Measurements from ENCODE around the gene OR10H3. TPM values are rescaled to one million over a fixed set of nuclear protein-coding genes. Genes with fewer than 3 reads are reported as not detected.
"Not testable (repeated sequence)": the region's sequence is repeated elsewhere in the genome, so short reads cannot be mapped to it uniquely, and the experiment has no call there.

OR10H3 gene
- total RNA-seq, 1 donor from 2014 or later: not detected

DNA sequence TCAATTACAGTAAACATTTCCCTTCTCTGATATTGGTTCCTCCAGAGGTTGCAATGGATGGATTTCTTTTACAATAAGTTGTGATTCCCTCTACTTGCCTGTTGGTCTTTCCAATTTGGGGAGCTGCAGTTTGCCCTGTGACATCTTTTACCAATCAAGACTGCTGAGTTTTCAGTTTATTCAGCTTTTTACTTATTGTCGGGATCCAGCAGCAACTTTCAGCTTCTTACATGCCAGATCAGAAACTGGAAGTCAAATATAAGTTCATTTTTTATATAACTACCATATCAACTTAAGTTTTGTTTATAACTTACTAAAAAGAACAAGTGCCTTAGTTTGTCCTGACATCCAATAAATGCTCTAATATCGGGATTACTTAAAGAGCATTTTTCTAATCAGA lies 10.5 kb downstream of the OR10H3 start:
- no peak for DNase-seq
- H3K4me1 Mint-ChIP-seq: no peaks in the 10 kb centered on the region
- H3K9me3 Mint-ChIP-seq: no peaks in the 10 kb centered on the region
- no peaks in the 10 kb centered on the region for H3K36me3 Mint-ChIP-seq (ENCODE audit: low read depth)
- H3K27ac Mint-ChIP-seq: no peak overlapping the region
- peaks cover 46% of the 10 kb centered on the region for H3K27me3 Mint-ChIP-seq
- intact Hi-C loops (cut with micrococcal nuclease): no loop called here
- no peak overlapping the region for H3K4me3 Mint-ChIP-seq

DNA sequence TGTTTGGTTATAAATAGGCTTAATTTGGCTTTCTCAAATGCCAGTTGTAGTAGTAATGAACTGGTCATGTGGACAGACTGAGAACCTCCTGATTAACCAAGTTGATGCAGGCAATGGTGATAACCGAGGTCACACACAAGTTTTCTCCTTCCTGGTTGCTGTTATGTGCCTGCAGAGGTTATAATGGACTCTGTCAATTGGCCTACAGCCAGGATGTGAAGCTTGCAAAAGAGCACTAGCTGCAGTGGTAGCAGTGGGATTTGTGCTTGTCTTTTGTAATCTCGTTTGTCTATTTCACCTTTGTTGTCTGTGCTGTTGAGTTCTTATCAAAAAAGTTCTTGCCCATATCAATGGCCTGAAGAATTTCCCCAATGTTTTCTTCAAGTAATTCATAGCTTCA lies 20.6 kb downstream of the OR10H3 start:
- Mint-ChIP-seq H3K4me3 (no peak overlapping the region), H3K9me3 (no peaks in the 10 kb centered on the region), H3K4me1 (peaks cover 5% of the 10 kb centered on the region), H3K27me3 (peaks cover 45% of the 10 kb centered on the region), H3K27ac (no peak overlapping the region), H3K36me3 (ENCODE audit: low read depth) (no peaks in the 10 kb centered on the region)
- intact Hi-C loops (cut with micrococcal nuclease): no loop called here
- no peak for DNase-seq

DNA sequence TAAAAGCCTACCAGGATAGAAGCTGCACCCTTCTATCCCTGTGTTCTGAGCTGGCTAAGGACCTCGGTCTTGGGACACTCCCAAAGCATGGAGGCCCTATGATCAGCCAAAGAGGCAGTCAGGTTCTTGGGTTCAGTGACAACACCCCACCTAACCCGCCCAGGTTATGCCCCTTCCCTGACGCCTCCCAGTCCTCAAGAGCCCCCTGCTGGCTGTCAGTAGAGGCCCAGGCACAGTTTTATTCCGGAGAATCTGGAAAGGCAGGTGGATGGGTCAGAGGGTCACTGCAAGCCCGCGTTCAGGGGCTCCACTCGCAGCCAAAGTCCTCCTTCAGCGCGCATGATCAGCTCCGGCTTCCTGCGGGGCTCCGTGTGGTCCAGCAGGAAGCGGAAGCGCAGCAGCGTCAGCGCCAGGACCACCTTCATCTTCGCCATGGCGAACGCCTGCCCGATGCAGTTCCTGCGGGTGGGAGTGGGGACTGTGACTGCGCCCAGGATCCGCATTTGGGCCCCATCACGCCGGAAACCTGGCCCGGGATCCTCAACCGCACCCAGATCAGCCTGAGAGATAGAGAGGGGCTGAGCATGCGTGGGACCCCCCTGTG lies 22.3 kb downstream of the OR10H3 start:
- intact Hi-C loops (cut with micrococcal nuclease): no loop called here
- Mint-ChIP-seq H3K27me3 (peaks cover 40% of the 10 kb centered on the region), H3K36me3 (ENCODE audit: low read depth) (no peaks in the 10 kb centered on the region), H3K4me3 (no peak overlapping the region), H3K4me1 (peaks cover 5% of the 10 kb centered on the region), H3K9me3 (no peaks in the 10 kb centered on the region), H3K27ac (no peak overlapping the region)
- DNase-seq: no peak

DNA sequence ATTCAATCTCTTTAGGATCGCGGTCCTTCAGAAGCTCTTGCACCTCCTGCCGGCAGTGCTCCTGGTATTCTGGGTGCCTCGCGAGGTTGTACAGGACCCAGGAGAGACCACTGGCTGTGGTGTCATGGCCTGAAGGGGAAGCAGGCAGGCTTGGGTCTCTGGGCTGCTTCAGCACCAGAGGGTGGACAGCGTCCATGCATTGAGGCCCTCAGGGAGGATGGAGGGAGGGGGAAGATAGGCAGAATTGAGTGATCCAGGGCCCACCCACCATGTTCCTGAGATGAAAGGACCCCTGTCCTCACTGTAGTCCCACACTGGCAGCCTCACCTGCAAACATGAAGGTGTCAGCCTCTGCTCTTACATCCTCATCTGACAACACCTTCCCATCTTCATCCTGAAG lies 31.8 kb downstream of the OR10H3 start:
- Mint-ChIP-seq H3K36me3 (ENCODE audit: low read depth) (no peaks in the 10 kb centered on the region), H3K4me1 (no peaks in the 10 kb centered on the region), H3K4me3 (no peak overlapping the region), H3K27ac (no peak overlapping the region), H3K9me3 (no peaks in the 10 kb centered on the region), H3K27me3 (peaks cover 12% of the 10 kb centered on the region)
- DNase-seq: no peak
- intact Hi-C loops (cut with micrococcal nuclease): no loop called here

DNA sequence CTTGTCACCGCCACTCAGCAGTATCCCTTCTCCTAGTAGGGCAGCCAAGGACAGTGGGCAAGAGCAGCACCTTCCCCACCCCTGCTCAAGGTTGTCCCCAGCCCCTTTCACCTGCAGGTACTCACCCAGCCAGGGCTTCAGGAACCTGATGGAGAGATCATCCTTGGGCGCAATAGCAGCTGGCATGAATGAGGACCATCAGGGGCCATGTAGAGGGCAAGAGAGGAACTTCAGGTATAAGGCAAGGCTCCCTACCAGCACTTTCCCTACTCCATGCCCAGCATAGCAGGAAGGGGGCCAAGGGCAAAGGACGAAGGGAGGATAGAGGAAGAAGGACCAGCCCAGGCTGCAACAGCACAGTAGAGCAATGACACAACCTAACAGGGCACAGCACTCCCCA lies 36.4 kb downstream of the OR10H3 start:
- H3K27ac Mint-ChIP-seq; H3K4me1 Mint-ChIP-seq; H3K36me3 Mint-ChIP-seq (ENCODE audit: low read depth); H3K4me3 Mint-ChIP-seq; H3K27me3 Mint-ChIP-seq; DNase-seq; H3K9me3 Mint-ChIP-seq; intact Hi-C loops (cut with micrococcal nuclease): not testable (repeated sequence)

DNA sequence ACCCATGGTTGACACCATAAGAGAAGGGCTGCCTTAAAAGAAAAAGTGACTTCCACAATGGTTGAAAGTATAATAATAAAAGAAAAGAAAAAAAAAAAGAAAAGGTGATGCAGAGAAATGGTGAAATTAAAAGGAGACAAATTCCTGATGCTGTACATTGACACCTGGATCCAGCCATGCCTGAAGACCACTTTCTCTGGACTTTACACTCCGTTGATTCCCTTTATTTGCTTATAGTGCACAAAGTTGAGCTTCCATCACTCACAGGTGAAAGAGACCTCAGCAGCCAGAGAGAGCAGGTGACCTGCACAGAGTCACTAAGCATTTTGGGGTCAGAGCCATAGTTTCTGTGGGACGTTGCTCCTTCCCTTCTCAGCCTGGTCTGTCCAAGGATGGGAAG lies 37.5 kb downstream of the OR10H3 start:
- Mint-ChIP-seq H3K36me3 (ENCODE audit: low read depth) (no peaks in the 10 kb centered on the region), H3K27ac (no peak overlapping the region), H3K4me1 (no peaks in the 10 kb centered on the region), H3K4me3 (no peak overlapping the region), H3K9me3 (no peaks in the 10 kb centered on the region), H3K27me3 (no peaks in the 10 kb centered on the region)
- DNase-seq: no peak
- intact Hi-C loops (cut with micrococcal nuclease): no loop called here

DNA sequence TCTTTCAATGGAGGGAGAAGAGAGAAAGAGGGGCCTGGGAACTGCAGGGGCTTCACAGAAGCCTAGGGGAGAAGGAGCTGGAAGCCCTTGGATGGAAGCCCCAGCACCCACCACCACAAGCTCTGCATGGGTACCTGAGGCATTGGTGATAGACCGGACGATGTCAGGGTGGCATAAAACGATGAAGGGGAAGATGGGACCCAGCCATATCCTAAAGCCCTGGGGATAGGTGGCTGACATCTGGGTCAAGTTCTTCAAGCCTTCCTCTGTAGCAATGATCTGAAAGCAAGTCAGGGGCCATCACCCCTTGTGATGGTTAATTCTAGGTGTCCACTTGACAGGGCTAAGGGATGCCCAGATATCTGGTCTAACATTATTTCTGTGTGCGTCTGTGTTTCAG lies 38.5 kb downstream of the OR10H3 start:
- H3K27me3 Mint-ChIP-seq: no peaks in the 10 kb centered on the region
- no peak overlapping the region for H3K27ac Mint-ChIP-seq
- no peaks in the 10 kb centered on the region for H3K4me1 Mint-ChIP-seq
- H3K9me3 Mint-ChIP-seq: no peaks in the 10 kb centered on the region
- no peak overlapping the region for H3K4me3 Mint-ChIP-seq
- no peaks in the 10 kb centered on the region for H3K36me3 Mint-ChIP-seq (ENCODE audit: low read depth)
- DNase-seq: no peak
- intact Hi-C loops (cut with micrococcal nuclease): no loop called here

DNA sequence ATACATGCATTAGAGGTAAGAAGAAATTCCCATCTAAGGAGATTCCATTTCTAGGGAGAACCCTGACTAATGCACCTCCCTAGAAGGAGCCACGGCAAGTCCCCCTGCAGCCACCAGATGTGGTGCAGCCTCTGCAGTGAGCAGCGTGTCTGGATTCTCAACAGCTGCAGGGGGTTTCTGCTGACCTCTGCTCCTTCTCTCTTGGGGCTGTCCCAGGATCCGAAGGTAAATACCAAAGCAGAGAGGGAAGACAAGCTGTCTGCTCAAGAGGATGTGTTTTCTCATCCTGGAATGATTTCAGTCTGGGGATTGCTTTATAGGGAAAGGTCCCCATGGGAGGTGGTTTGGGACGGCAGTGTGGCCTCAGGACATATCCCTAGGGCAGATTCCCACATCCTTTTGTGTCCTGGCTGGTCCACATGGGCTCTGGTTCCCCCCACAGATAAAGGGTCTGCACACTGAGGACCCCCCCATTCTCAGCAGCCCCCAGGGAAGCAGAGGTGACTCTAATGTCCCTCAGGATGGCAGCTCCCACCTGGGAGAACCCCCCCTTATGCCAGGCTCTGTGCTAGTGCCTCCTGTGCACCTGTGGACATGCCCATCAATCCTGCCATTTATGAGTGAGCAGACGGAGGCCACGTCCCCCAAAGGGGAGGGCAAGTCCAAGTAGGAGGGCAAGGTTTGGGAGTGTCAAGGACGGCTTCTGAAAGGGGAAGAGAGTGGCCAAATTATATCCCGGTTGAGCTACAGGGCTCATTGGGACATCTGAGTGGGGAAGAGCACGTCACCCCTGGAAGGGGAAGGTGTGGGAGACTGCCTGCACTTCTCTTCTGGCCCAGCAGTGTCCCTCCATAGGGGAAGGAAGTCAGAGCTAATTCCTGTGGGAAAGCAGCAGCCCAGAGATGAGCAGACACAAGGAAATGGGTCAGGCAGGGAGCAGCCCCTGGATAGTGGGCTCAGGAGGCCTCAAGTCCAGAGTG lies 39.5 kb downstream of the OR10H3 start:
- H3K9me3 Mint-ChIP-seq: no peaks in the 10 kb centered on the region
- intact Hi-C loops (cut with micrococcal nuclease): no loop called here

DNA sequence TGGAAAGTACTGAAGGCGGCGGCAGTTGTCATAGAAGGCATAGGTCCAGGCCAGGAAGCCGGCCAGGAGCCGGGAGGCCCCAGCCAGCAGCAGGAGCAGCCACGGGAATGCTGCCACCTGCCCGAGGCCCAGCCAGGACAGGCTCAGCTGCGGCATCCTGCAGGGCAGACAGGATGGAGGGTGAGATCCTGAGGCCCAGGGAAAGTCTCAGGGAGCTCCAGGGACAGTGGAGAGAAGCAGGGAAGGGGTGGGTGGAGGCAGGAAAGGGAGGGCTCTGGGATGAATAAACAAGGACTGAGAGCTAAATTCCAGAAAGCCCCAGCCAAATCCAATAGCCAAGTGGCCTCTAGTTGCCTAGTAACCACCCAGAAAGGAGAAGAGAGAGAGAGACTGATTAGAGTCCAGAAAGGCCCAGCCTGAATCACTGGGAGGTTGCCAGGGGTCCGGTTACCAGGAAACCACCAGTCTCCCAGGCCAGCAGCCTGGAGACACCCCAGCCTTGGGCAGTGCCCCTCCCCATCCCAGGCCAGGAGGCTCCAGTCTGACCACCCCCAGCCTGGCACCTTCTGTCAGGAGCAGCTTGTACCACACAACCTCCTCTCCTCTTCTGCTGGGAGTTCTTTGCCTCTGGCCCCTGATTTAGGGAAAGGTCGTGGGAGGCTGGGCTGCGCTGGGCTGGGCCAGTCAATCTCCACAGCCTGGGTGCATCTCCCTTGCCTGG lies 42.1 kb downstream of the OR10H3 start:
- H3K4me3 Mint-ChIP-seq: no peak overlapping the region
- DNase-seq: no peak
- intact Hi-C loops (cut with micrococcal nuclease): no loop called here
- no peaks in the 10 kb centered on the region for H3K4me1 Mint-ChIP-seq
- H3K9me3 Mint-ChIP-seq: no peaks in the 10 kb centered on the region
- H3K27ac Mint-ChIP-seq: no peak overlapping the region
- peaks cover 2% of the 10 kb centered on the region for H3K27me3 Mint-ChIP-seq
- no peaks in the 10 kb centered on the region for H3K36me3 Mint-ChIP-seq (ENCODE audit: low read depth)

More for the DNA sequence above, 39.5 kb downstream of the OR10H3 start:
- no peaks in the 10 kb centered on the region for H3K36me3 Mint-ChIP-seq (ENCODE audit: low read depth)
- no peak overlapping the region for H3K4me3 Mint-ChIP-seq
- H3K4me1 Mint-ChIP-seq: no peaks in the 10 kb centered on the region
- H3K27ac Mint-ChIP-seq: no peak overlapping the region
- no peaks in the 10 kb centered on the region for H3K27me3 Mint-ChIP-seq
- DNase-seq: no peak

DNA sequence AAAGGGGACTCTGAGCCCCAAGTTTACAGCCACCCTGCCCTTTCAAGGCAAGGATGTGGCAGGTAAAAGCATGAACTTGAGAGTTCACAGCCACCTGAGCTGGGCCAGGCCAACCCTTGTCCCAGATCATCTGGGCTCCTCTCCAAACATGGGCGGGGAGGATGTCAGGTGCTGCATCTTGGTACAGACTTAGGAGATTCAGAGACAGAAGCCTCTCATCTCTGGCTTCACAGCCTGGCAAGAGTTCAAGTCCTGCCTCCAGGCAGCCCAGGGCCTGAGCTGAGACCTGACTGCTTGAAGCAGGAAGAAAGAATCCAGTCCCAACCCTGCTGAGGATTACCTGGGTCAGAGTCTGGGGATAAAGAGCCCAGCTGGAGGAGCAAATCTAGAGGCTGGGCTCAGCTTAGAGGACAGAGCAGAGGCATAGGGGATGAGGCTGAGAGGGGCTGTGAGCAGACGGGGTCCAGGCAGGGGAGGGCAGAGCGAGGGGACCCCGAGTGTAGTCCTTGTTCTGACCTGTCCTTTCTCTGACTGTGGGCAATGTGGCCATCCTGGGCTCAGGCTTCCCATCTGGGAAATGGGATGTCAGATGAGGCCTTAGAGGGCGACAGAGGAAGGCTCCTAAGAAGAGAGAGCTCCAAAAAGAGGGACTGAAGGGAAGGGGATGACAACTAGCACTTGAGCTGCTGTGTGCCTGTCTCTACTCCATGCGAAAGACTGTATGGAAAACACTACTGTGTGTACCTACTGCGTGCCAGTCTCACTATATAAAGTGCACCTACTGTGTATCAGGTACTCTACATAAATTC lies 43.0 kb downstream of the OR10H3 start:
- DNase-seq: no peak
- no peaks in the 10 kb centered on the region for H3K36me3 Mint-ChIP-seq (ENCODE audit: low read depth)
- intact Hi-C loops (cut with micrococcal nuclease): no loop called here
- H3K27me3 Mint-ChIP-seq: peaks cover 2% of the 10 kb centered on the region
- no peak overlapping the region for H3K4me3 Mint-ChIP-seq
- no peak overlapping the region for H3K27ac Mint-ChIP-seq
- no peaks in the 10 kb centered on the region for H3K9me3 Mint-ChIP-seq
- no peaks in the 10 kb centered on the region for H3K4me1 Mint-ChIP-seq

DNA sequence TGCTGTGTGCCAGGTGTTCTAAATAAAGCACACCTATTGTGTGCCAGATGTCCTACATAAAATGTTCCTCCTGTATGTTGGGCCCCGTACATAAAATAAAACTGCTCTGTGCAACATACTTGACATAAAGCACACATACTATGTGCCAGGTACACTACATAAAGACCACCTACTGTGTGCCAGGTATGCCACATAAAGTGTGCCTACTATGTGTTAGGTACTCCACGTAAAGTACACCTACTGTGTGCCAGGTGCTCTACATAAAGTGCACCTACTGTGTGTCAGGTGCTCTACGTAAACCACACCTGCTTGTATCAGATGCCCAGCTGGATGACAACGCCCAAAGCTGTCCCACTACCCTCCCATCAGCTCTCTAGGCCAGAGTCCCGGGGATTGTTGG lies 43.9 kb downstream of the OR10H3 start:
- H3K4me3 Mint-ChIP-seq: no peak overlapping the region
- H3K4me1 Mint-ChIP-seq: no peaks in the 10 kb centered on the region
- H3K9me3 Mint-ChIP-seq: no peaks in the 10 kb centered on the region
- peaks cover 2% of the 10 kb centered on the region for H3K27me3 Mint-ChIP-seq
- no peak overlapping the region for H3K27ac Mint-ChIP-seq
- DNase-seq: no peak
- no peaks in the 10 kb centered on the region for H3K36me3 Mint-ChIP-seq (ENCODE audit: low read depth)
- intact Hi-C loops (cut with micrococcal nuclease): no loop called here

DNA sequence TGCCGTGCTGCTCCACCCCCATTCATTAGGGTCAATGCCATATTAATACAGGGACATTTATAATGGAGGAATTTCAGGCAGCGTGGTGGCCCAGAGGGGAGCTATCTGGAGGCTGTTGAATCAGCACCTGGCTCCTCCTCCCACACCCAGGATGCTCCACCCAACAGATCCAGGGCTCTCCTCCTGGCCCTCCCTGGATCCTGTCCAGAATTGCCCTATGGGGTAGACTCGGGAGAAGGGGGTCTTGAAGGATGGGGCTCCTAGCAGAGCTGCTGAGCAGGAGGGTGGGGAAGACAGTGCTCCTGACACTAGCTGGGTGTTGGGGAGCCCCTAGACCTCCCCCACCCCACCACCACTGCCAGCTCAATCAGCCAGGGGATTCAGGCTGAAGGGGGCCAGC lies 44.4 kb downstream of the OR10H3 start:
- H3K27ac Mint-ChIP-seq: no peak overlapping the region
- intact Hi-C loops (cut with micrococcal nuclease): no loop called here

DNA sequence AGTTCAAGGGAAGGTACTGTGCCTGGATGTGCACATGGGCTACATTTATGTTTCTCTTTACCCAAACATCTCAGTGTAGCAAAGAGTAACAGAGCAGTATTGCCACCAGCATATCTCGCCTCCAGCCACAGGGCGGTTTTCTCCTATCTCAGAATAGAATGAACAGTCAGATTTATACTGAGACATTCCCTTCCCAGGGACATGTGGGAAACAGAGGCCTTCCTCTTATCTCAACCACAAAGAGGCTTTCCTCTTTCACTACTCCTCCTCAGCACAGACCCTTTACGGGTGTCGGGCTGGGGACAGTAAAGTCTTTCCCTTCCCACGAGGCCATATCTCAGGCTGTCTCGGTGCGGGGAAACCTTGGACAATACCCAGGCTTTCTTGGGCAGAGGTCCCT lies 45.1 kb downstream of the OR10H3 start:
- H3K9me3 Mint-ChIP-seq; H3K4me1 Mint-ChIP-seq; DNase-seq; H3K27ac Mint-ChIP-seq; H3K4me3 Mint-ChIP-seq; intact Hi-C loops (cut with micrococcal nuclease); H3K27me3 Mint-ChIP-seq; H3K36me3 Mint-ChIP-seq (ENCODE audit: low read depth): not testable (repeated sequence)

More for the DNA sequence above, 44.4 kb downstream of the OR10H3 start:
- Mint-ChIP-seq H3K4me3 (no peak overlapping the region), H3K4me1 (no peaks in the 10 kb centered on the region), H3K9me3 (no peaks in the 10 kb centered on the region), H3K36me3 (ENCODE audit: low read depth) (no peaks in the 10 kb centered on the region), H3K27me3 (peaks cover 2% of the 10 kb centered on the region)
- no peak for DNase-seq

Measured in activated CD4-positive, alpha-beta T cell treated with anti-CD3 and anti-CD28 coated beads, Interleukin-2, amount 10 ng/mL, durations not matched to agents 24 days and 14 days (primary cell).